GM12878 (cell line): ENCODE data around the gene KIZ. TPM values are rescaled to one million over a fixed set of nuclear protein-coding genes. Genes with fewer than 3 reads are reported as not detected.

Experiments
- ATAC-seq: fragments of 200-7000 bp; cut with Tn5 transposase; 3 replicates; pipeline ENCODE4 v1.9.1; 2020; ENCODE audit warnings: mild to moderate bottlenecking, moderate library complexity
- BruUV-seq: library from RNA; stranded (reverse); fragments of 400-500 nt; replicated peaks from 2 replicates; lab custom pipeline; 2021; lab: Mats Ljungman, UMichigan
- CTCF ChIA-PET: fragments of 300-600 bp; sonication (Branson Sonifier 250); formaldehyde crosslinking; extraction: SDS; loops from one replicate; lab custom pipeline; 2021; ENCODE audit warnings: inconsistent platforms; lab: Yijun Ruan, JAX
- POLR2A ChIA-PET: fragments of 350-600 bp; formaldehyde crosslinking; extraction: SDS; loops from one replicate; lab custom pipeline; 2021; ENCODE audit warnings: inconsistent platforms; lab: Charles Lee
- RAD21 ChIA-PET: fragments of 300-600 bp; sonication (Branson Sonifier 250); formaldehyde crosslinking; loops from one replicate; lab custom pipeline; 2023; ENCODE audit warnings: antibody characterized with exemption; ENCODE audit not compliant: unreplicated experiment; lab: Charles Lee
- SMC1A ChIA-PET: fragments of 300-600 bp; sonication (Branson Sonifier 250); formaldehyde crosslinking; loops from one replicate; lab custom pipeline; 2023; ENCODE audit not compliant: unreplicated experiment, uncharacterized antibody; lab: Charles Lee
- DNase-seq: peaks from one replicate; pipeline ENCODE4 v3.0.0-alpha.2; 2011; ENCODE audit warnings: low read depth, low spot score
- FAIRE-seq: peaks from 3 replicates; lab custom pipeline; 2011; peaks lifted over from hg19 to GRCh38; lab: Jason Lieb, UNC
- H2AFZ ChIP-seq: 2 replicates; pipeline ENCODE4 v1.6.0; 2011; ENCODE audit warnings: low read depth, low read length, control low read depth; ENCODE audit not compliant: control insufficient read depth
- H3K27ac ChIP-seq: 2 replicates; pipeline ENCODE4 v1.5.1; 2011; ENCODE audit warnings: control low read depth; ENCODE audit not compliant: control insufficient read depth, insufficient read depth
- H3K27me3 ChIP-seq, 2 experiments: replicated peaks in 1 of 2; 2 replicates each; pipeline versions ENCODE4 v1.6.0 to v1.6.1; 2011; ENCODE audit warnings: low read length in 1 of 2; ENCODE audit not compliant: control insufficient read depth in 2 of 2, insufficient read depth in 2 of 2
- H3K36me3 ChIP-seq, 2 experiments: 2 replicates each; pipeline ENCODE4 v1.5.1; 2011; ENCODE audit warnings: low read length in 1 of 2; ENCODE audit not compliant: control insufficient read depth in 2 of 2, insufficient read depth in 2 of 2
- H3K4me1 ChIP-seq: 2 replicates; pipeline ENCODE4 v1.6.1; 2011; ENCODE audit warnings: mild to moderate bottlenecking, low read length, moderate library complexity, mixed read lengths; ENCODE audit not compliant: control insufficient read depth, insufficient read depth
- H3K4me2 ChIP-seq: 2 replicates; pipeline ENCODE4 v1.6.0; 2011; ENCODE audit warnings: control low read depth; ENCODE audit not compliant: control insufficient read depth, insufficient read depth
- H3K4me3 ChIP-seq: fragments of 200-600 bp; sonication (generic); 2 replicates; pipeline ENCODE4 v1.5.1; 2016
- H3K79me2 ChIP-seq: 2 replicates; pipeline ENCODE4 v1.6.0; 2011; ENCODE audit warnings: low read length; ENCODE audit not compliant: control insufficient read depth, insufficient read depth
- H3K9ac ChIP-seq: 2 replicates; pipeline ENCODE4 v1.8.0; 2011; ENCODE audit warnings: low read length, control low read depth, mixed read lengths; ENCODE audit not compliant: control insufficient read depth, insufficient read depth
- H3K9me3 ChIP-seq: replicated peaks from 3 replicates; pipeline ENCODE4 v1.5.1; 2011; ENCODE audit warnings: mild to moderate bottlenecking, low read length; ENCODE audit not compliant: control insufficient read depth, insufficient read depth
- H4K20me1 ChIP-seq: 2 replicates; pipeline ENCODE4 v1.6.0; 2011; ENCODE audit not compliant: control insufficient read depth, insufficient read depth
- BHLHE40 ChIP-seq, 2 experiments: fragments of 450-650 bp in 1 of 2; IDR thresholded peaks; 2 replicates each; pipeline ENCODE4 v1.6.1; 2011 to 2017; ENCODE audit warnings: low read depth in 2 of 2, borderline replicate concordance in 1 of 2, improper control_type of control experiment in 1 of 2, low read length in 1 of 2, mild to moderate bottlenecking in 1 of 2
- CBFB ChIP-seq: IDR thresholded peaks from 2 replicates; pipeline ENCODE4 v1.6.1; 2016; ENCODE audit warnings: antibody characterized with exemption, low read depth
- E4F1 ChIP-seq: fragments of 450-650 bp; IDR thresholded peaks from 2 replicates; pipeline ENCODE4 v1.6.1; 2018; ENCODE audit warnings: borderline replicate concordance, mild to moderate bottlenecking; ENCODE audit not compliant: partially characterized antibody
- EED ChIP-seq: sonication (generic); IDR thresholded peaks from 2 replicates; pipeline ENCODE4 v1.6.1; 2016; ENCODE audit warnings: antibody characterized with exemption, low read depth
- ESRRA ChIP-seq: IDR thresholded peaks from 2 replicates; pipeline ENCODE4 v1.6.1; 2012; ENCODE audit warnings: mild to moderate bottlenecking, low read length, improper control_type of control experiment
- HDAC6 ChIP-seq: fragments of 200-600 bp; sonication (generic); IDR thresholded peaks from one replicate; pipeline ENCODE4 v1.8.0; 2017; ENCODE audit warnings: antibody characterized with exemption; ENCODE audit not compliant: unreplicated experiment
- POU2F2 ChIP-seq: IDR thresholded peaks from 3 replicates; pipeline ENCODE4 v1.6.1; 2011; ENCODE audit warnings: low read depth, mild to moderate bottlenecking, low read length, borderline replicate concordance
- WGBS: methylation state at CpG from one replicate; pipeline ENCODE4 v1.1.6; 2016; ENCODE audit warnings: low lambda C conversion rate; ENCODE audit not compliant: insufficient replicate concordance, insufficient coverage; ENCODE audit errors: missing lambda C conversion rate; 5-methylcytosine and 5-hydroxymethylcytosine counted together
- in situ Hi-C: fragments of 300-500 bp; cut with MboI; formaldehyde crosslinking; loops from 9 replicates; pipeline ENCODE4 v1.14.3; 2018; ENCODE audit warnings: mixed read lengths
- intact Hi-C: fragments of 100-400 bp; cut with micrococcal nuclease; formaldehyde crosslinking; loops from one replicate; pipeline ENCODE4 v1.14.2; 2022; ENCODE audit not compliant: unreplicated experiment
- polyA plus RNA-seq, 11 experiments: library from polyadenylated mRNA; depleted of rRNA in 4 of 11; unstranded in 6 of 11; stranded (reverse) in 5 of 11; fragments of >200 nt; fragmentation: Nextera tagmentation in 4 of 11; fragmentation: Illumina TruSeq in 1 of 11; extraction: Ambion mirVana in 4 of 11; extraction: Trizol in 1 of 11; gene quantifications; 1 replicate in 1 of 11; 2 replicates in 10 of 11; pipeline versions ENCODE4 v1.2.1 to v1.2.3, GENCODE V29; 2011 to 2016; ENCODE audit warnings: inconsistent platforms in 2 of 11, missing spikeins in 2 of 11, low read depth in 1 of 11
- total RNA-seq, 4 experiments: library from RNA; depleted of rRNA in 3 of 4; stranded (reverse); fragments of >200 nt in 3 of 4; fragmentation: Illumina TruSeq in 1 of 4; extraction: Trizol in 1 of 4; gene quantifications; 2 replicates each; pipeline versions ENCODE4 v1.2.1 to v1.2.3, GENCODE V29; 2013 to 2021
- TF ChIP-seq, protein P1 (sequence below): fragments of 450-650 bp; IDR thresholded peaks from 2 replicates; pipeline ENCODE4 v1.6.1; 2017; ENCODE audit warnings: antibody characterized with exemption, mild to moderate bottlenecking, moderate library complexity

The KIZ gene
- total and polyA plus RNA-seq, 10 of the 15 experiments (the other 5 are each of a cell fraction or from before 2014, with no cell fraction given) = 2.7 to 11.0 (median 7.3) TPM

DNA sequence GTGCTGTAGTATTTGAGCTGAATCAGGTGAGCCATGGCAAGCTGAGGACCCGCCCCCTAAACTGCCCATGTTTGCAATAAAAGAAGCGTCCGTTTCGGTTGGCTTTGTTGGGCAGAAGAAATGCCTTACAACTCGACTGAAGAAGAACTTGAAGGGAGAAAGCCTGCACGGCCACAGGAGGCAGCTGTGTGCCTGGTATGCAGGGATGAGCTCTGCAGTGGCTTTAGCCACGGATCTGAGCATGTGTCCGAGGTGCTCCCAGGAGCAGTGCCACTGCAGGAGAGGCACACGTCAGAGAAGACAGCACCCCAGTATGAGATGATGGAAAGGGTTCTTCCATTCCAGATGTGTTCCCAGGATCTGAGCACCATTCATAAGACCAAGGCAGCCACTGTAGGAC lies 23.5 kb downstream of the KIZ start:
- ChIA-PET RAD21 (no interaction called here), SMC1A (interaction anchor here (0.6 kb wide), 1 partner anchor 422 kb away, joined by 3 read pairs; no protein-coding TSS in a partner anchor), CTCF (interaction anchor here (0.9 kb wide), 1 partner anchor 101 kb away, joined by 3 read pairs; no protein-coding TSS in a partner anchor), POLR2A (no interaction called here)
- DNase-seq (no peak), FAIRE-seq (no peak), ATAC-seq (no peak)
- Histone ChIP-seq H3K27ac (no peak overlapping the region), H3K79me2 (no peaks in the 10 kb centered on the region), H3K4me3 (no peak overlapping the region), H4K20me1 (no peaks in the 10 kb centered on the region), H2AFZ (no peak overlapping the region), H3K9ac (no peak overlapping the region), H3K27me3 (no peaks in the 10 kb centered on the region), H3K9me3 (no peaks in the 10 kb centered on the region), H3K36me3 (no peaks in the 10 kb centered on the region), H3K4me2 (no peak overlapping the region), H3K4me1 (no peaks in the 10 kb centered on the region)
- in situ Hi-C loops (loop anchor here (10.0 kb wide), 1 partner anchor 55 kb away; no protein-coding TSS in a partner anchor), intact Hi-C loops (no loop called here)
- WGBS = 82% methylated on average over 9 of the region's 9 CpGs
- BruUV-seq = no TSS peak
- no peak for TF ChIP-seq CBFB
- no peak for TF ChIP-seq BHLHE40 (IDR thresholded peaks at IDR 0.05; ENCODE audit: borderline replicate concordance in 1 of 2, low read depth in 2 of 2, low read length in 1 of 2)
- TF ChIP-seq, protein P1, sequence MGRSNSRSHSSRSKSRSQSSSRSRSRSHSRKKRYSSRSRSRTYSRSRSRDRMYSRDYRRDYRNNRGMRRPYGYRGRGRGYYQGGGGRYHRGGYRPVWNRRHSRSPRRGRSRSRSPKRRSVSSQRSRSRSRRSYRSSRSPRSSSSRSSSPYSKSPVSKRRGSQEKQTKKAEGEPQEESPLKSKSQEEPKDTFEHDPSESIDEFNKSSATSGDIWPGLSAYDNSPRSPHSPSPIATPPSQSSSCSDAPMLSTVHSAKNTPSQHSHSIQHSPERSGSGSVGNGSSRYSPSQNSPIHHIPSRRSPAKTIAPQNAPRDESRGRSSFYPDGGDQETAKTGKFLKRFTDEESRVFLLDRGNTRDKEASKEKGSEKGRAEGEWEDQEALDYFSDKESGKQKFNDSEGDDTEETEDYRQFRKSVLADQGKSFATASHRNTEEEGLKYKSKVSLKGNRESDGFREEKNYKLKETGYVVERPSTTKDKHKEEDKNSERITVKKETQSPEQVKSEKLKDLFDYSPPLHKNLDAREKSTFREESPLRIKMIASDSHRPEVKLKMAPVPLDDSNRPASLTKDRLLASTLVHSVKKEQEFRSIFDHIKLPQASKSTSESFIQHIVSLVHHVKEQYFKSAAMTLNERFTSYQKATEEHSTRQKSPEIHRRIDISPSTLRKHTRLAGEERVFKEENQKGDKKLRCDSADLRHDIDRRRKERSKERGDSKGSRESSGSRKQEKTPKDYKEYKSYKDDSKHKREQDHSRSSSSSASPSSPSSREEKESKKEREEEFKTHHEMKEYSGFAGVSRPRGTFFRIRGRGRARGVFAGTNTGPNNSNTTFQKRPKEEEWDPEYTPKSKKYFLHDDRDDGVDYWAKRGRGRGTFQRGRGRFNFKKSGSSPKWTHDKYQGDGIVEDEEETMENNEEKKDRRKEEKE = no peak

- BruUV-seq = no TSS peak
- H3K79me2 ChIP-seq = no peaks in the 10 kb centered on the region
- ChIA-PET SMC1A (interaction anchor here (1.4 kb wide), 1 partner anchor 21 kb away, joined by 3 read pairs; no protein-coding TSS in a partner anchor), POLR2A (no interaction called here), RAD21 (no interaction called here), CTCF (no interaction called here)
- H3K4me1 ChIP-seq = no peaks in the 10 kb centered on the region
- H4K20me1 ChIP-seq = no peaks in the 10 kb centered on the region
- no peaks in the 10 kb centered on the region for H3K27me3 ChIP-seq
- no peak overlapping the region for H3K4me2 ChIP-seq
- H3K4me3 ChIP-seq = no peak overlapping the region
- intact Hi-C loops = no loop called here
- in situ Hi-C loops = no loop called here
- no peak overlapping the region for H2AFZ ChIP-seq
- no peaks in the 10 kb centered on the region for H3K36me3 ChIP-seq
- no peak for DNase-seq
- H3K9ac ChIP-seq = no peak overlapping the region
- no peak for FAIRE-seq
- H3K27ac ChIP-seq = no peak overlapping the region
- no peaks in the 10 kb centered on the region for H3K9me3 ChIP-seq
- ATAC-seq = no peak
- WGBS = 85% methylated on average over 5 of the region's 5 CpGs
- TF ChIP-seq E4F1 (no peak), HDAC6 (no peak), ESRRA (no peak), EED (no peak), POU2F2 (no peak)
Measured at GRCh38 chr20:21151791-21152190, 25.9 kb downstream of the KIZ start.
